ENCODE measurements around the gene LMCD1.

Gene LMCD1, protein sequence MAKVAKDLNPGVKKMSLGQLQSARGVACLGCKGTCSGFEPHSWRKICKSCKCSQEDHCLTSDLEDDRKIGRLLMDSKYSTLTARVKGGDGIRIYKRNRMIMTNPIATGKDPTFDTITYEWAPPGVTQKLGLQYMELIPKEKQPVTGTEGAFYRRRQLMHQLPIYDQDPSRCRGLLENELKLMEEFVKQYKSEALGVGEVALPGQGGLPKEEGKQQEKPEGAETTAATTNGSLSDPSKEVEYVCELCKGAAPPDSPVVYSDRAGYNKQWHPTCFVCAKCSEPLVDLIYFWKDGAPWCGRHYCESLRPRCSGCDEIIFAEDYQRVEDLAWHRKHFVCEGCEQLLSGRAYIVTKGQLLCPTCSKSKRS

GRCh38 chr3:8501371-8502131 lies at the start of gene LMCD1:
TSS of gene LMCD1 (plus strand) at chr3:8501823. CDS start at chr3:8501939, 116 bp downstream.
- DNase-seq = peak; percentile 72

DNA sequence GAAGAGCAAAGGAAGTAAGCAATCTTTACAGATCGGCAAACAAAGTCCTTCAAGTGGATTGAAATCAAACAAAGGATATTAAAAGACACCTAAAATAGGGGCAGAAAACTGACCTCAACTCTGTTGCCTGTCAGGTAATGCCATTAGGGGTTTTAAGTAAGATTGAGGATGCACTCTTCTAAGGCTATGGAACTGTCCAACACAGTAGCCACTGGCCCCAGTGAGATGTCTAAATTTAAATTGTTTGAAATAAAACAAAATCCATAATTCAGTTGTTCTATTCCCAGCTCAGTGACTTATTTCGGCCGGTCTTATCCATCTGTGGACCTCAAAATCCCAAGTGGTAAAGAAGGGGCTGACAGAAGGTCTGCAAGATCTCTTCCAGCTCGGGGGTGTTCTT lies 49.5 kb upstream of the LMCD1 start:
- DNase-seq = no peak

DNA sequence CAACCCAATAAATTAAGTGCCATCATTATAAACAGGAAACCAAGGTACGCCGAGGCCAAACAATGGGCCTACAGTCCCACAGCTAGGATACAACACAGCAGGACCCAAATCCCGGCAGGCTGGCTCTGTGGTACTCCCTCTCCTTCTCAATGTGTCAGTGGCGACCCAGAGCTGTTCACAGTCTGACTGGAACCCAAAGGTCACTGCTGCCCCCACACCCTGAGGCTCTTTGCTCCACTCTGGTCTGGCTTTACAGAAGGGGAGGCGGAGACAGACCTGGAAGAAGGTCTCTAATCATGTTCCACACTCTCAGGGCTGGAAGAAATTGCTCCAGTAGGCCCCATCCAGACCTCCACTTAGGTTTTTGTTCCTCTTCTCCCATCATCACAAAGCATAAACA lies 48.5 kb upstream of the LMCD1 start:
- DNase-seq = no peak

- DNase-seq = no peak
These were observed 45.9 kb upstream of the LMCD1 start for GRCh38 chr3:8455526-8456411.

DNA sequence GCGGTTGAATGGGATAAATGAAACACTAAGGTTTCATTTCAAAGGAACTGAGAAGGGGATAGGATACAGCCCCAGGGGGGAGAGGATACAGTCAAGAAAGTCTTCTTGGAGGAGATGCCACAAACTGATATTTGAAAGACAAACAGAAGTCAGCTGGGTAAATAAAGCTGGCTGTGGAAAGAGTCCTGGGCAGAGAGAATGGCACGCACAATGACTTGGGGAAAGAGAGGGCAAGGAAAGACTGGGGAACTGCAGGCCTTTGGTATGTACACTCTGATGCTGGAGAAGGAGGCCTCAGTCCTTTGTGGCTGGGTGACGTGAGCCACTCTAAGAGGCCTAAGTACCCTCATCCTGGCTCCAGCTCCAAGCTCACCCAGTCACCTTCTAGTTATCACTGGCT lies 45.2 kb upstream of the LMCD1 start:
- DNase-seq = no peak

GRCh38 chr3:8457039-8457438 lies 44.6 kb upstream of the LMCD1 start:
- DNase-seq = no peak

GRCh38 chr3:8458238-8458661 lies 43.4 kb upstream of the LMCD1 start:
- DNase-seq = no peak

DNA sequence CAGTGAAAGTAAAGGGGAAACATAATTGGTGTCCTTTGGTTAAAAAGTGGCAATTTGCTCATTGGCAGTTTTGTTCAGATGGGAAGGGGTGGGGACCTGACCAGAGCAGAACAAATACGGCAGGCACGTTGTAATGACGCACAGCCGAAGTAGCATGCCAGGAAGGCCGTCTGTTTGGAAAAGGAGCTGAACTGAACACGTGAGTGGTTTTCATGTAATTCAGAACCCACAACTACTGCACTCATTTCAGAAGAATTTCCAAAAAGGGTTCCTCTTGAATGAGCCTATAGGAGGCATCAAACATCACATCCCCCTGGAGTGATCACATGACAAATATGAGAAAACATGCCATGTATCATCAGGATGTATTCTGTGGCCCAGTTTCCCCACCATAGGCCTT lies 42.9 kb upstream of the LMCD1 start:
- DNase-seq = no peak

GRCh38 chr3:8460050-8460708 lies 41.4 kb upstream of the LMCD1 start:
- no peak for DNase-seq

DNA sequence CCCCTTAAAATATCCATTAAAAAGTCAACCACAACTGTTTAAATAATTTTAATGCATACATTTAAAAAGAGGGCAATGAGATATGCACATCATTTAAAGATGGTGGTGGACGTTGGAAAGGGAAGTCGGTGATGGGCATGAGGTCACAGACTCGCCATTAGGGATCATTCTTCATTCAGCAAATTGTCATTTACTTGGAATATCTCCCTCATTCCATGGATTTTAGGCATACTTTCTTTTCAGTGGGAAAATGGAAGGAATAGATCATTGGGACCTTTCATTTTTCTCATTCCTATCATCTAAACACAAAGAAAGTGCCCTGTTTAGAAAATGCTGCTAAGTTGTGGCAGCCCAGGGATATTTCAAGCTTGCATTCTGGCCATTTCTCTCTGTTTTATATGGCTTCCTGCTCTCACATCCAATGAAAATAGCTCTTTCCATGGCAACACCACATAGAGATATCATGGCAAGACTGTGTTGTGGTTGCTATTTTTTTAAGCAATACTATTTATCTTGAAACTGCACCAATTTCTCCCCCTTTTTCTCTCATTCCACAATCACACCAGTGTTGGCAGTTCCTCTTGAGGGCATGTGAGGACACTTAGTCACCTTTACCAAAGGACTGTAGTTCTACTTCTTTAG lies 40.7 kb upstream of the LMCD1 start:
- DNase-seq = no peak

DNA sequence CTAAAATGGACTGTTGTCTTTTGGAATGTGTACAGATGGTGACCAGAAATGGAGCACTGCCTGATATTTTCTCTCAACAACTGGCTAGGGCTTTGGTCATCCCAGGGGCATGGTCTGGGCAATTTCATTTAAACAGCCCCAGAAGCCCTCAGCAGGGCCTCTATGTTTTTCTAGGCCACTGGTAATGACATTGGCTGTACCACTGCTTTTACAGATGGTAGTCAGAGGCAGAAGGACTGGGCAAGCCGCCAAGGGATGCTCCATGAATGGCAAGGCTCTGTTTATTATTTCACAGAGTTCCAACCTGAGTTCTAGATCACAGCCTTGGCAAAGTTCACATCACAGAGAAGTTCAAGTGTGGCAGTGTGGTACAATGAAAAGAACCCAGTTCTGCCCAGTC lies 37.0 kb upstream of the LMCD1 start:
- DNase-seq = no peak

- no peak for DNase-seq
These were observed 35.1 kb upstream of the LMCD1 start for GRCh38 chr3:8466526-8466925.

- DNase-seq = no peak
These were observed 30.8 kb upstream of the LMCD1 start for GRCh38 chr3:8470801-8471200.

GRCh38 chr3:8472549-8472948 lies 29.1 kb upstream of the LMCD1 start:
- DNase-seq = no peak

DNA sequence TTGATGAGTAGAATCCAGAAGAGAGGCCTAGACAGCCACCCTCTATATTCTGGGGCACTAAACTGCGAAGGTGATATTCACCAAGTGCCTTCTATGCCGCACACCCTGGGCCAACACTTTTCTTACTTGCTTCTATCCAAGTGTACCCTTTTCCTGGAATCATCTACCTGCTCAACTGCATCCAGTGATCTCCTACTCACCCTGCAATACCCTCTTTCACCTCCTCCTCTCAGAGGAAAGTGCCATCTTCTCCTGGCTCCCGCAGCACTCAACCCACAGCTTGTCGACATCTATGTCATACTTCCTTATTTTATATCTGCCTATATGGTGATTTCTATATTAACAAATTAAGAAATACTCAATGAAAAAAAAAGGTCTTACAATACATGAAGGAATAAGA lies 28.6 kb upstream of the LMCD1 start:
- no peak for DNase-seq

GRCh38 chr3:8473990-8474389 lies 27.6 kb upstream of the LMCD1 start:
- no peak for DNase-seq

DNA sequence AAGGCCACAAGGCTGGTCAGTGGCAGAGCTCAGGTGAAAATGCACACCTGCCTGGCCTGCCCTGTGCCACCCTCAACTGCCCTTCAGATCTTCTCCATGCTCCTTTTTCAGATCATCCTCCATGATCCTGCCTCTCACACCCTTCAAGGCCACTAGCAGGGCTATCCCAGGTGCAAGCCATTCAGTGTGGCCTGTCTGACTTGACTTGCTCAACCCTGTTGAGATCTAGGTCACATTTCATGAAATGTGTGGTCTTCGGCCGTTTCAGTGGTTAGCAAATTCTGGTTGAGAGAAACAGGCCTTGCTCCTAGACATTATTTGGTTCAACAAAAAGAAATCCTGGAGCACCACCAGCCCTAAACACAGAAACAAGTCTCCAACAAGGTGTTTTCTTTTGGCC lies 26.6 kb upstream of the LMCD1 start:
- no peak for DNase-seq

DNA sequence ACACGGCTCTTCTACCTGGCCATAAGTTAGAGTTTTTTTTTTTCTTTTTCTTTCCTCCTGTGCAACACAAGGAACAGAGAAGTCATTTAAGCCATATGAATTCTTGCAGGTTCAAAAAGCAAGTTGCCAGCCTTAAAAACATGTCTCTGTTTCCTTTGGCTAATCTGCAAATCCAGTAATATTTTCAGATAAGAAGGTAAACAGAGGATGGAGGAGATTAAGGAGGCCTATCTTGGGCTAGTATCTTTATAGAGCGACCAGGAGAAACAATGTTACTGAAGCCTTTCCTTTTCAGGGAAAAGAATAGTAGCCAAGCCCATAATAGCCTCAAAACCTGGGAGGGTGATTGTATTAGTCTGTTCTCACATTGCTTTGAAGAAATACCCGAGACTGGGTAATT lies 20.9 kb upstream of the LMCD1 start:
- DNase-seq = no peak

- no peak for DNase-seq
These were observed 20.2 kb upstream of the LMCD1 start for GRCh38 chr3:8481380-8481779.

GRCh38 chr3:8482263-8482662 lies 19.4 kb upstream of the LMCD1 start:
- no peak for DNase-seq

DNA sequence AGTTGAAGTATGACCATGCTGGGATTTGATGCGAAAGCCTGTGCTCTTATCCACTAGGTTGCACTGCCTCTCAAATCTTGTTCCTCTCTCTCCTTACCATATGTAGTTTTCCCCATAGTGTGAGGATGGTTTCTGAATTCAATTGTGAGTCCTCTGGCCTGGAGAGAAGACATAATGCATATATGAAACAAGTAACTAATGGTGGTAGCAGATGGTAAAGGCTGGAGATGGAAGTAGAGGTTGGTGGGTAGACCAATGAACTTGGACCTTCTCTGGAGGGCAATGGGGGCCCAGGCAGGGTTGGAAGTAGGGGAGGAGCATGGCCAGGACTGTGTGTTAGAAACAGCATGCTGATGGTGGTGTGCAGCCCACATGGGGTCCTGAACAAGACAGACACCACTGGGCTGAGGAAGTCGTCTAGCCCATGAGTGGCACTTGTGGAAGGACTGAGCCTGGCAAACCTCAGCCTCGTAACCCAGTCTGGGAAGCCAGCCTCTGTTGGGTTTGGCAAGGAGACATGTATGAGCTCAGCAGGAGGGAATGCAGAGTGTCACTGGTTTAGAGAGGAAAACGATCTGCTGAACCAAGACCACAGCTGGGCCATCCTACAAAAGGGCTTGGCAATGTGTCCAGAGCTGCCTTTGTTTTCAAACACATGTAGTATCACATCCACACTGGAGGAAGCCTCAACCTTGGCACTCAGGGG lies 18.5 kb upstream of the LMCD1 start:
- DNase-seq = no peak

All from hematopoietic multipotent progenitor cell treated with erythropoietin and hydrocortisone succinate and interleukin-3 and kit ligand, for 8 days (in vitro differentiated cells).